Right hindlimb (tissue), 1 donor: Measurements from ENCODE around the gene TARDBP.
"Not testable (repeated sequence)": the region's sequence is repeated elsewhere in the genome, so short reads cannot be mapped to it uniquely, and the experiment has no call there.

Experiments used
- DNase-seq: peaks from one replicate; pipeline ENCODE4 v3.0.0-alpha.2; 2018

TARDBP gene

GRCh38 chr1:11061652-11062365, 49.4 kb downstream of the TARDBP start:
- no peak for DNase-seq

- no peak for DNase-seq
These were observed 50.5 kb downstream of the TARDBP start for GRCh38 chr1:11062965-11063401.

DNA sequence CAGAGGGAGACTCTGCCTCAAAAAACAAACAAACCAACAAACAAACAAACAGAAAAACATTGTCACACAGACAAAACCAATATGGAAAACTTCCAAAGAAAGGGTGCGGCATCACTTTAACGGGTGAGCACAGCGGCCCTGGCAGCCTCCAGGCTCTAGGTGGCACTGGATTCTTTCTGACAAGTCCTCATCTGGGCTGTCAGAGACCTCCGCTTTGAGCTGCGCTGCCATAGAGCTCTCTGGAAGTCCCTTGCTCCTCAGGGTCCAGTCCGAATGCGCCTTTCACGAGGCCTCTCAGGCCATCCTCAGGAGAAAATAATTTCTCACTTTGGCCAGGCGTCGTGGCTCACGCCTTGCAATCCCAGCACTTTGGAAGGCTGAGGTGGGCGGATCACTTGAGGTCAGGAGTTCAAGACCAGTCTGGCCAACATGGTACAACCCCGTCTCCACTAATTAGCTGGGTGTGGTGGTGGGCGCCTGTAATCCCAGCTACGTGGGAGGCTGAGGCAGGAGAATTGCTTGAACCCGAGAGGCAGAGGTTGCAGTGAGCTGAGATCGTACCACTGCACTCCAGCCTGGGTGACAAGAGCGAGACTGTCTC, 51.6 kb downstream of the TARDBP start:
- not testable (repeated sequence) for DNase-seq

GRCh38 chr1:11064942-11065341, 52.5 kb downstream of the TARDBP start:
- no peak for DNase-seq

- DNase-seq, result no peak
These were observed 53.3 kb downstream of the TARDBP start for GRCh38 chr1:11065796-11066195.

DNA sequence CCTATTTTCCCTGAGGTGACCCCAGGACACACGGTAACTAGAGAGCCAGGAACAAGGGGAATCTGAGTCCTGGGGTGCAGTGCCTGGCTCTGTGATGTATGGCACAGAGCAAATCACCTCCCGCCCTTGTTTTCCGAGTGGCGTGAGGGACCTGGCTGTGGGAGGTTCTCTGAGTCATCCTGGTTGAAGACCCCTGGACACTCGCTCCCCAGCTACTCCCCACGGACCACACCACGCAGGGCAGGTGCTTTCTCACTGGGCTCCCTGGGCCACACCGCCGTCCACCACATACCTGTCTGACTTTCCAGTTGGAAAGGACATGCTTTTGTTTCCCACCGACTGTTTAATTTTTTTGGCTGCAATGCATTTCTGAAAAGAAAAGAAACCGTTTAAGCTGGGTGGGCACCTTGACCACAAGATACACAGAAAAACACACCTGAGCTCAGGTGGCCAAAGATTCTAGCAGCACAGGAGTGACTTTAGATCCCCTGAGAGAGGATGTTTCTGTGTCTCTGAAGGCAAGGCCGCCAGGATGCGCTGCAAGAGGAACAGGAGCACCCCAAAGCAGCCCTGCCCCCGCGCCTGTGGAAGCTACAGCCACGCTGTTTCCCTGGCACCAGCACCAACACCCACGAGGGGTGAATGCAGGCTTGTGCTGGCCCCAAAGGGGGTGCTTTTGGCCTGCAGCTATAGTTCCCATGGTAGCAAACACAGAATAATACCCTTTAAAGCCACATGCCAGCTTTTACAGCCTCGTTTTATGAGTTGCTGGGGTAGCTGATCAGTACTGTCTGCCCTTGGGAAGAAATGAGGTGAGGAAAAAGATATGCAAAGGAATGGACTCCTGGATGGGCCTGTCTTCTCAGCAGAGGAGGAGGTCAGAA, 55.5 kb downstream of the TARDBP start:
- no peak for DNase-seq

DNA sequence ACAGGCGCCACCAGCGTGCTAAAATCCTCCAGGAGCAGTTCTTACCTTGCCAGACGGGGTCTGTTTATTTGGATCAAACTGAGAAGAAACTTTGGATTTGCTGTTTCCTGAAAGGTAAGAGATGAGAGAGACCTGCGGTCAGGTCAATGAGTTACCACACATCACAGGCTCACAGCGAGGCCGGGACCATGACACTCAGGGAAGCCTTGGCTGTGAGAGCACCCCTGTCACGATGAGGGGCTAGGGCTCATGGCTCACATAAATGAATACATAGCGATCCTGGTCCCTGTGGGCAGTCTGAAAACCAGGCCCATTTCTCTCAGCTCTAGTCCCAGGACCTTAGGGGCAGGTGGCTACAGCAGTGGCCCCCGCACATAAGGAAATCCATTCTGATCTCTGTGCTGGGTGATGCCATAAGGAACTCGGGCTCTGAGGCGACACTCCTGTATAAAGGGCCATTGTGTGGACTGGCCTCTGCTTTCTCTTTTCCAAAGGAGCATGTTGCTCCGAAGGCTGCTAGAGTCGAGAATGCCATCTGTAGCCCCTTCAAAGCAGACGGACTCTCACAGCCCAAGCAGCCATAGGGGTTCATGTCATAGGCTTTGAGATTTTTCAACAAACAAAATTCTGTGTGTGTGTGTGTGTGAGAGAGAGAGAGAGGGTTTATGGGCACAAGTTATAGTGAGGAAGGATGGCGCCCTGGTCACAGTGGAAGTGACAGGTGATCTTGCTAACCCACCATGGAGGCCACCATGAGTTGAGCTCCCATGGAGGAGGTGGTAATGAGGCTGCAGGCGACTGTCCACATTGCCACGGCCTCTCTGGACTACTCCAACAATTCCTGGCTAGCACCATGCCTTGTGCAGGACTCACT, 56.4 kb downstream of the TARDBP start:
- DNase-seq, result no peak

- no peak for DNase-seq
These were observed 58.4 kb downstream of the TARDBP start for GRCh38 chr1:11070876-11071275.

GRCh38 chr1:11071463-11072215, 59.2 kb downstream of the TARDBP start:
- no peak for DNase-seq

DNA sequence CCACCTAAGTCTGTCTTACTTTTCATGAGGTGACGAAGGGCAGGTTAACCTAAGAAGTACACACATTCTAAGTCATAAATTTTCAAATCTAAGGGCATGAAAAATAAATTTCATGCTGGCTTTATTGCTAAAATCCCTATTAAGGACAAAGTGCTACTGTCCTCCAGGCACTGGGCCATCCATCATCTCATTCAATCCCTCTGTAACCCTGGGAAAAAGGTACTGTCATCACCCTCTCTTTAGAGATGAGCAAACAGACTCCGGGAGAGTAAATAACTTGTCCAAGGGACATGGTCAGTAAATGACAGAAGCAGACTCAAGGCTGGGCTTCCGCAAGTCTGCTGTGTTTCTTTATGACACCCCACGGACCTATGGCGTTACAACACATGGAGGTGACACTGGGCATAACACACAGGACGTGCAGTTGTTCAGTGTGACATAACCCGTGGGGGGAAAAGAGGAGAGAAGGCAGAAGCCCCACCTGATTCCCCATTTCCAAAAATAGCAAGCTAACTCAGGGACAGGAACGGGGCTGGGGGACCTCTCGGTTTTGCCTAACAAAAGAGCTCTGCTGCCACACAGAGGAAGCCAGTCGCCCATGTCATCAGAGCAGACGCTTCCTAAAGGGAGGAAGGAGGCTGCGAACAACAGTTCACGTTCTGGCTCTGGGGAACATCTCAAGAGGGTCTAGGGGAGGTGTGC, 59.9 kb downstream of the TARDBP start:
- no peak for DNase-seq

DNA sequence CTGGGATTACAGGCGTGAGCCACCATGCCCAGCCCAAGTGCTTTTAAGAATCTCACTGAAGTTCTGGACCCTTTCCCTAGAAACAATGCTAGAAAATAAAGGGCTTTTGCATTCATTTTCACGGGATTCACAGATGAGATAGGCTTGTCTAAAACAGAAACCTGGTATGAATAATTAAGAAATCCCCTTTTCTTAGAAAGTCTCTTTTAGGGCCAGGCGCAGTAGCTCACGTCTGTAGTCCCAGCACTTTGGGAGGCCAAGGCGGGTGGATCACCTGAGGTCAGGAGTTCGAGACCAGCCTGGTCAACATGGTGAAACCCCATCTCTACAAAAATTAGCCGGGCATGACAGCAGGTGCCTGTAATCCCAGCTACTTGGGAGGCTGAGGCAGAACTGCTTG, 60.9 kb downstream of the TARDBP start:
- not testable (repeated sequence) for DNase-seq
